ENCODE results near the gene TRMT1.

The TRMT1 gene

GRCh38 chr19:13101590-13102415 lies 14.7 kb downstream of the TRMT1 start:
- no peak for DNase-seq

DNA sequence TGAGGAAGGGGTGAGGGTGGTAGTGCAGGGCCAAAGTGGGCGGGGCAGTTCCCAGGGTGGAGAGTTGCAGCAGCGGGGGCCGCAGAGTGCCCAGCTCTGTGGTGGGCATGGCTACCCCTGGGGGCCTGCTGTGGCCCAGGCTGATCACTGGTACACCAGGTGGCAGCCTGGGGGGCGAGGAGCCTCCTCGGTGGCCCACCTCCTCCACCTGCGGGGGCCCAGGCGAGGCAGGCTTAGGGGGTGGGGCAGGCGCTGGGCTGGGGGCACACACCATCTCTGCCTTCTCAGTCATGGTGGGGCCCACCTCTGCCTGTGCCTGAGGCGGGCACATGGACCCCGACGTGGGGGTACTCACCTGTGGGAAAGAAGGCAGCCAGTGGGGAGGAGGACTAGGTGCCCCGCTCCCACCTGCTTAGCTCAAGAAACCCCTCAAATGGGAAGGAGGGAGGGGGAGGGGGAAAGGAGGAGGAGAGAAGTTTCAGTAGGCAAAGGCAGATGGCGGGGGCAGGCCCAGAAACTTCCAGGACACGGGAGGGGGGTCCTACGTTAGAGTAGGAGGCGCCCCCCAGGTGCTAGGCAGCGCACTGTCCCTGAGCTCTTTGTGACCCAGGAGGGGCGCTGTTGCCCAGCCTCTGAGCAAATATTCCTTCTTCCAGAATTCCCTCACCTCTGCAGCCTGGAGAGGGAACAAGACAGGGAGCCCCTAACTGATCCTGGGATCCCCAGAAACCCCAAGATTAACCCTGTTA lies 15.5 kb downstream of the TRMT1 start:
- DNase-seq, result no peak

GRCh38 chr19:13100031-13100588 lies 16.4 kb downstream of the TRMT1 start:
- peak; percentile 66 for DNase-seq

- peak; percentile 74 for DNase-seq
Observed at GRCh38 chr19:13099073-13099999, 17.2 kb downstream of the TRMT1 start.

GRCh38 chr19:13098277-13099072 lies 18.1 kb downstream of the TRMT1 start:
- DNase-seq, result peak; percentile 59

DNA sequence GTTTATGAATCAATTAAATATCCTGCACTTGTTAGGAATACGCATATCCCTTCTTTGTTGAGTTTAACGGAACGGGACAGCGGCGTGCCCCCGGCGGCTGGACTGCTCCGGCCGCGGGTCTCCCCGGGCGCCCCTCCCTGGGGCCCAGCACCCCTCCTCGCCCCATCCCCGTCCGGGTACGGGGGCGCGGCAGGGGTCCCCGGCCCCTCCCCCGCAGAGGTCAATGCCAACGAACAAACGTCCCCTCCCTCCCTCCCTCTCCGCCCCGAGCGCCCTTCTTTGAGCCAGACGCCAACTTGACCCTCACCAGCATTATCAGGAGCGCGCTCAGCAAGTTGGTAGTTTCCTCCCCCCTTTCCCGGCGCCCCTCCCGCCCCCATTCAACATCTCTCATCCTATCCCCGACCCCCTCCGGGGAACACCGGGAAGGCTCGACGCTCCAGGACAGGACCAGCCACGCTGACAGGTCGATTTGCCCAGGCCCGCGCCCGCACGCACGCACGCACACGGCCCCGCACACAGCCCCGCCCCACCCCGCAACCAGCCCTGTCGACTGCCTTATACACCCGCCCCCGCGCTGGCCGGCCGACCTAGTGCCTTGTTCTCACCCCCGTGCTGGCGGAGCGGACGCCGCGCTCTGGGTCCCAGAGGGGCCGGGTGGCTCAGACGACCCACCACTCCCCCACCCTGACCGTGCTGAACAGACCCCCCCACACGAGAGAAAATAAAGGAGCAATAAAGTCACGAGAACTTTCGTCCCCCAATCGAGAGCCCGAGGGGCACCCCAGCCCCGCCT lies 18.9 kb downstream of the TRMT1 start:
- DNase-seq, result no peak

DNA sequence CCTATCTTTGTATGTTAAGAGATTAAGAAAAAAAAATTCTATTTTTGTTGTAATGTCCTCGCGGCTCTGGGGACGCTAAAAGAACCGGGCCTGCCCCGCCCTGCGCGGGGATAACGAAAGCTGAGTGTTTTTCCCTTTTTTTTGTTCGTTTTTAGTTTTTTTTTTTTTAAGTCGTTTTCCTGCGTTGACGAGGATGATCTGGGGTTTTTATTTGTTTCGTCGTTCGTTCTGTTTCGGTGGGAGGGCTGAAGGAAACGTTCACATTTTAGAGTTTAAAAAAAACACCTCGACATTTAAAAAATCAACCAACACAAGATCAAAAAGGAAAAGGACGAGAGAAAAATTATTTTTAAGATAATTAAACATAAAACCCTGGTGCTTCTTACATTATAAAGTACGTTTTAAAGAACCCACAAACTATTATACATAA lies 19.5 kb downstream of the TRMT1 start:
- no peak for DNase-seq

- no peak for DNase-seq
Observed at GRCh38 chr19:13095934-13096927, 20.3 kb downstream of the TRMT1 start.

GRCh38 chr19:13095393-13095784 lies 21.2 kb downstream of the TRMT1 start:
- no peak for DNase-seq

DNA sequence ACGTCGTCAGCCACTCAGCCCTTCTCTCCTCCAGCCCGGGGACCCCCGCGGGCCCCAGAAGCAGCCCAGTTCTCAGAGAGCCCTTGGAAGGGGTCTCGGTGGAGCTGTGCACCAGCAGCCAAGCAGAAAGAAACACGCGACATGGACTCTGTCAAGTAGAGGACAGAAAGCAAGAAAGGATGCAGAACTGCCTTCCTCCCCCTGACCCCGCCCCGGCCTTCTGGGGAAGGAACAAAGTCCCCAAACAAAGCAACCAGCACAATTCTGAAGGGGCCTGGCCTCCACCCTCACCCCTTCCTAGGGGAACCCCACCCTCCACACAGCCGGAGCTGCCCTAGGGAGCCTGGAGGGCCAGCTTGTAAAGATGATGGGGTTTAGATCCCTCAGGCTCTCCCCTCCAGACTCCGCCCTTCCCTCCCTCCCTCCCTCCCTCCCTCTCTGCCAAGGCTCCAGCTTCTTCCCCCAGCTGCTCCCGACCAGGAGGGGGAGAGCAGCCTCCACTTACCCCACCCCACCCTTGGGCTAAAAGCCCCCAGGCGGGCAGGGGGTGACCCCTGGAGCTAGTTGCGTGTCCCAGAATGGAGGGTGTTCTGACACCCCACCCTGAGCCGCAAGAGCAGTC lies 21.7 kb downstream of the TRMT1 start:
- DNase-seq, result no peak

GRCh38 chr19:13094106-13094504 lies 22.4 kb downstream of the TRMT1 start:
- DNase-seq, result no peak

DNA sequence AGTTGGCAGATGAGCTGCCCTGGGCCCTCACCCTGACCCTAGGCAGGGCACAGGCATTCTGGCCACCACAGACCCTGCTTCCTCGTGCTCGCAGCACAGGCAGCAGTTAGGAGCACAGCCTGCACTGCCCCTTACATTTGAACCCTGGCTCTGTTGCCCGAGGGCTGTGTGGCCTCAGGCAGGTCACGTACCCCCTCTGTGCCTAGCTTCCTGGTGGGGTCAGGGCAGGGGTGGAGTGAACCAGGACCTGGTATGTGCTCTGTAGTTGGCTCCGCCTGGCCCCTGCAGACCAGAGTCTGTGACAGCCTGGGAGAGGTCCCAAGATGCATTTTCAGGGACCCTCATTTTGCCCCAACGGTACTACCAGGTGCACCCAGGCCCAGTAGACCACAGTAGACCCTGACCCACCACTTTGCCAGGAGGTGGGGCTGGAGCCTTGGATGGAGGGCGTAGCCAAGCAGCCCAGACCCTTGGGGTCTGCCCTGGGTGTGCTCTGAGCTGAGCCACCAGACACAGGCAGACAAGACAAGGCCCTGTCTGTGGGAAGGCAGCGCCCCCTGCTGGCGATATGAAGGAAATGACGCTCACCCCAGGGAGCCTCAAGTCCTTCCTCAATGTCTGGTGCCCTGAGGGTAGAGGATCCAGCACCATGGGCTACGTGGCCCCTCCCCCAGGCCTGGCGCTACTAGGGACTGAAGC lies 23.0 kb downstream of the TRMT1 start:
- peak; percentile 63 for DNase-seq

DNA sequence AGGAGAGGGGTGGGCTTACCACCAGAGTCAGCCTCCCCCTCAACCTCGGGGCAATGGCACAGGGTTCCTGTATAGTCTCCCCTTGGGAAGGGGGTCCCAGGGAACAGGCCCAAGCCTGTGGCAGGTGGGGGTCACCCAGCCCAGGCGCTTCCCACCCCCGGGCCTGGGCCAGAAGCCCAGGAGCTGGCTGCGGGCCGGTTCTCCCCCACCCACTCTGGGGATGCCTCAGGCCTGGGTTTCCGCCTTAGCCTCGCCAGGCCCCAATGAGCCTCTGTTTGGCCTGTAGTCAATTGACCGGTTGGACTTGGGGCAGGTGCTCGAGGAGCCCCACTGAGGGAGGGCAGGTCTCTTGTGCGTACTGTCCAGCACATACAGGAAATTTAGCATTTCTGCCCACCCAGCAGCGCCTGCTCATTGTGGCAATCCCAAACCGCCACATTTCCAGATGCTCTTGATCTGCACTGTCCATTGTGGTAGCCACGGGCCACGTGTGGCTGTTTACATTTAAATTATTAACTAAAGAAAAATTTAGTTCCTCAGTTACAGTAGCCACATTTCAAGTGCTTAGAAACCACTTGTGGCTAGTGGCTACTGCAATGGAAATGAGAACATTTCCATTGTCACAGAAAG lies 23.8 kb downstream of the TRMT1 start:
- no peak for DNase-seq

GRCh38 chr19:13092158-13092543 lies 24.4 kb downstream of the TRMT1 start:
- no peak for DNase-seq

DNA sequence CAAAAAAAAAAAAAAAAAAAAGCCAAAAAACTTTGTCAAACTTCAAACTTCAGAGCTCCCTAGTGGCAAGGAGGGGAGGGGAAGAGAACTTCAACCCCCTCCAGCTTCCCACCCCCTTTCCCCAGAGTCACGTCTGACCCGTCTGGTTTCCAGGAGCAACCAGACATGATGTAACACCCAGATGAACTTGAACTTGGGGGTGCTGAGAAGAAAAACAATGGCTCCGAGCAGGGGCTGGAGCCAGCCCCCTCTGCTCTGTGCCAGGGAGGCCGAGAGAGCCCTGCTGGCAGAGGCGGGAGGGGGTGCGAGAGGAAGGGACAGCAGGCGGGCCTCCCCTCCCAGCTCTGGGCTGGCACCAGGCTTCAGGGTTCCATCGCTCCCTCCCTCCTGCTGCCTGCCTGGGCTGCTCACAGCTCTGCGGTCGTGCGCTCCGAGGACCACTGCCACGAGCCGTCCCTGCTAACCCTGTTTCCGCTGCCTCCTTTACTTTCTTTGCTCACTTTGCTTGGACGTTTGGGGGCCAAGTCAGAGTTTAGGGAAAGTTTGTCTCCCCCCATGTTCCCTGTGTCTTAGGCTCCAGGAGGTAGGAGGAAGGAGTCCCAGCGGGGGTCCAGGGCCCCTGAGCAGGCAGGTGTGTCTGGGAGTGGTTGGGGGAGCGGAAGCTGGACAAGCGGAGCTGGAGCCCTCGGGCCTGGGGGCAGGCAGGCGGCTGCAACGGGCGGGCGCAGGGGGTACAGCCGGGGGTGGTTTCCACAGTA lies 25.0 kb downstream of the TRMT1 start:
- DNase-seq, result no peak

DNA sequence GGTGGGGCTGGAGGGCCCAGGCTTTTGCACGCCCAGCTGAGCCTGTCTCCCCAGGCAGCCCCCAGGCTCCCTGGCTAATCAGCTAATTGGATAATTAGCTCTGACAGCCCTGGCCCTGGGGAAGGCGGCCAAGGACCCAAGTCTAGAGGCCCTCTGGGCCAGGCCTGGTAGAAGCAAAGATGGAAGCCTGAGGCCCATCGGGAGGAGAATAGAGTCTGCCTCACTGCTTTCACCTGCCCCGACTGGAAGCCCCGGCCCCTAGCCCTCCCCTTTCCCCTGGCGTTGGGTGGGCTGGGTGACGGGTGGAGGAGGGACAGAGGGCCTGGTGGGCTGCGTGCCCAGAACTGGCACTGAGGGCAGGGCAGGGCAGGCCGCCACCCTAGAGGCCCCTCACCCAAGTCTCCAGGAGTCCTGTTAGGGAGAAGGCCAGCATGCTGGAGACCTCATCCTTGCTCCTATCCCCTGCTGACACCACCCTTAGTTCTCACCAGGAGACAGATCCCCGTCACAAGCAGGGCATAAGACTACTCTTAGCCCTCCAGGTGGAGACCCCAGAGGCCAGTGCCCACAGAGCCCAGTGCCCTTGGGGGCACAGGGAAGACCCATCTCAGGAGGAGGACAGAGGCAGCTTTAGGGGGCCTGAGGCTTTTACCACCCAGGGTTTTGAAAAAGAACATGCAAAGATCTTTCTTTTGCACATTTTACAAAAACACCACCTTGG lies 25.9 kb downstream of the TRMT1 start:
- no peak for DNase-seq

Data from stimulated activated naive CD4-positive, alpha-beta T cell treated with Interleukin-2 at 50 U/mL for 16 hours (primary cell).